ENCODE data around the gene NAA10. TPM values are rescaled to one million over a fixed set of nuclear protein-coding genes. Genes with fewer than 3 reads are reported as not detected.

NAA10 gene
- total RNA-seq, 2 experiments from 2014 or later = 98.9 to 106 TPM

Small RNAs within 50 kb of the gene (microRNA-seq; reads per million reads assigned to microRNA genes)
- gene MIR3202-1 (not detected), gene MIR3202-2 (not detected)

Other genes with a start within 250 kb of the NAA10 start
- 1 to 10 TPM in 1 of 2 experiments, under 1 TPM in 1; 0.82 to 1.3 TPM for gene SLC6A8, start 247.1 kb downstream of the NAA10 start, total RNA-seq
- gene BCAP31, start 210.7 kb downstream of the NAA10 start, total RNA-seq = 100 to 1,000 TPM; 155 to 158 TPM
- gene ABCD1, start 210.2 kb downstream of the NAA10 start, total RNA-seq = 10 to 100 TPM; 14.6 to 15.9 TPM
- gene PLXNB3, start 170.8 kb downstream of the NAA10 start, total RNA-seq = 1 to 10 TPM in 1 of 2 experiments, under 1 TPM in 1; 0.83 to 1.4 TPM
- gene SRPK3, start 154.0 kb downstream of the NAA10 start, total RNA-seq = not detected
- gene IDH3G, start 140.7 kb downstream of the NAA10 start, total RNA-seq = 10 to 100 TPM; 63.2 to 66.9 TPM
- 100 to 1,000 TPM; 182 to 190 TPM for gene SSR4, start 140.4 kb downstream of the NAA10 start, total RNA-seq
- gene PDZD4, start 104.5 kb downstream of the NAA10 start, total RNA-seq = under 1 TPM; 0.10 to 0.16 TPM
- gene L1CAM, start 48.9 kb downstream of the NAA10 start, total RNA-seq = 1 to 10 TPM; 7.1 to 7.5 TPM
- gene AVPR2, start 30.4 kb downstream of the NAA10 start, total RNA-seq = not detected
- gene ARHGAP4, start 8.8 kb downstream of the NAA10 start, total RNA-seq = 100 to 1,000 TPM; 317 to 324 TPM
- 10 to 100 TPM; 12.1 to 13.6 TPM for gene RENBP, start 9.6 kb upstream of the NAA10 start, total RNA-seq
- gene HCFC1, start 36.8 kb upstream of the NAA10 start, total RNA-seq = 100 to 1,000 TPM; 141 to 146 TPM
- gene TMEM187, start 37.7 kb upstream of the NAA10 start, total RNA-seq = 1 to 10 TPM; 5.9 to 6.2 TPM
- gene IRAK1, start 84.9 kb upstream of the NAA10 start, total RNA-seq = 100 to 1,000 TPM; 164 to 165 TPM
- gene MECP2, start 162.7 kb upstream of the NAA10 start, total RNA-seq = 10 to 100 TPM; 65.4 to 65.5 TPM
- gene OPN1LW, start 209.2 kb upstream of the NAA10 start, total RNA-seq = not detected
- not detected for gene OPN1MW, start 247.6 kb upstream of the NAA10 start, total RNA-seq

Data from activated CD8-positive, alpha-beta T cell treated with anti-CD3 and anti-CD28 coated beads, Interleukin-2, amount 10 ng/mL, durations not matched to agents 7 days and 5 days (primary cell).